ENCODE data around the gene TBL3. TPM values are rescaled to one million over a fixed set of nuclear protein-coding genes. Genes with fewer than 3 reads are reported as not detected.
"Not testable (repeated sequence)": the region's sequence is repeated elsewhere in the genome, so short reads cannot be mapped to it uniquely, and the experiment has no call there.

Gene TBL3
- total RNA-seq, 1 donor = 22.7 TPM

DNA sequence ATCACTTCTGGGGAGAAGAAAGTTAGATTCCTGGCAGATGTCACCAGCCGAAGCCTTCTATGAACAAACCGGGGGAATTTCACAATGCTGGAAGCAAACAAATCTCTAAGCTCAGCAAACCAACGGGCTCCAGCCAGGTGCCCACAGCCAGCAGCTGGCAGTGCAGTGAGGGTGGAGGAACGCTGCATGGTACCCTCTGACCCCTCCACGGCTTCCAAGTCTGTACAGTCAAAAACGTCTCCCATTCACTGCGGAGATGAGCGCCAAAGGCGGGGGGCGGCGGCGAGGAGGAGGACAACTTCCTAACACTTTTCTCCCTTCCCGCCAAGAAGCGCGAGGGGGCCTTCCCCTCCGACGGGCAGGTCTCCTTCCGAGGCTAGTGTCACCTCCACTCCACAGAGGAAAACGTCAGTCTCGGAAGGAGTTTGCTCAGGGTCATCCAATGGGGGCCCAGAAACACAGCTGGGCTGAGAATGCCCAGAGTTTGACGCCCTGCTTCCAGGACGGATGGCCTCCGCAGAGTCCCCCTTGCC is 36.8 kb downstream of the TBL3 start:
- peak; percentile 61 for DNase-seq (ENCODE audit: low read depth)

DNA sequence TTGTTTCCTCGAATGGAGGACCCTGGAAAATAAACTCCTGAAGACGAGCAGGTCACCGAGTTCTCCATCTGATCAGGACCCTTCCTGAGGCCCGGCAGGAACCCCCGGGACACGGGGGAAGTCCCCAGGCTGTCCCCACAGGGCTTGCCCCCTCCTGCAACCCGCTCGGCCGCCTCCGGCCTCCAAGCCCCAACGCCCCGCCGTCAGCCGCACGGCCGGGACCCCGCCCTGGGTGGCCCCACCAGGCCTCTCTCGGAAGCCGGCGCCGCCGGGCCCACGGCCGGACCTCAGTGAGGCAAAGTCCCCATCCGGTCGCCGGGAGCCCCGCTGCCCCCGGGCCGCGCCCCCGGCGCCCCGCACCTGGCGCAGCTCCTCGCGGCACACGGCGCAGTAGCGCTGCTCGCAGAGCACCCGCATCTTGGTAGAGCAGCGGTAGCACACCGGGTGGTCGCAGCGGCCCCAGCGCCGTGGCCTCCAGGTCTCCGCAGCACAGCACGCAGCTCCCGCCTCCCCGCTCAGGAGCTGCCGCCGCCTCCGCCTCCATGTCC is 37.4 kb downstream of the TBL3 start:
- no peak for DNase-seq (ENCODE audit: low read depth)
- peak overlapping the region; percentile 81 for H3K4me3 ChIP-seq (ENCODE audit: low read depth, low read length)
- TF ChIP-seq, protein P1, sequence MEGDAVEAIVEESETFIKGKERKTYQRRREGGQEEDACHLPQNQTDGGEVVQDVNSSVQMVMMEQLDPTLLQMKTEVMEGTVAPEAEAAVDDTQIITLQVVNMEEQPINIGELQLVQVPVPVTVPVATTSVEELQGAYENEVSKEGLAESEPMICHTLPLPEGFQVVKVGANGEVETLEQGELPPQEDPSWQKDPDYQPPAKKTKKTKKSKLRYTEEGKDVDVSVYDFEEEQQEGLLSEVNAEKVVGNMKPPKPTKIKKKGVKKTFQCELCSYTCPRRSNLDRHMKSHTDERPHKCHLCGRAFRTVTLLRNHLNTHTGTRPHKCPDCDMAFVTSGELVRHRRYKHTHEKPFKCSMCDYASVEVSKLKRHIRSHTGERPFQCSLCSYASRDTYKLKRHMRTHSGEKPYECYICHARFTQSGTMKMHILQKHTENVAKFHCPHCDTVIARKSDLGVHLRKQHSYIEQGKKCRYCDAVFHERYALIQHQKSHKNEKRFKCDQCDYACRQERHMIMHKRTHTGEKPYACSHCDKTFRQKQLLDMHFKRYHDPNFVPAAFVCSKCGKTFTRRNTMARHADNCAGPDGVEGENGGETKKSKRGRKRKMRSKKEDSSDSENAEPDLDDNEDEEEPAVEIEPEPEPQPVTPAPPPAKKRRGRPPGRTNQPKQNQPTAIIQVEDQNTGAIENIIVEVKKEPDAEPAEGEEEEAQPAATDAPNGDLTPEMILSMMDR (IDR thresholded peaks at IDR 0.05; ENCODE audit: insufficient read depth, low read length) = no peak

More for the DNA sequence above, 36.8 kb downstream of the TBL3 start:
- TF ChIP-seq, protein P1 (IDR thresholded peaks at IDR 0.05; ENCODE audit: insufficient read depth, low read length) = no peak
- H3K4me3 ChIP-seq (ENCODE audit: low read depth, low read length) = peak overlapping the region; percentile 81

DNA sequence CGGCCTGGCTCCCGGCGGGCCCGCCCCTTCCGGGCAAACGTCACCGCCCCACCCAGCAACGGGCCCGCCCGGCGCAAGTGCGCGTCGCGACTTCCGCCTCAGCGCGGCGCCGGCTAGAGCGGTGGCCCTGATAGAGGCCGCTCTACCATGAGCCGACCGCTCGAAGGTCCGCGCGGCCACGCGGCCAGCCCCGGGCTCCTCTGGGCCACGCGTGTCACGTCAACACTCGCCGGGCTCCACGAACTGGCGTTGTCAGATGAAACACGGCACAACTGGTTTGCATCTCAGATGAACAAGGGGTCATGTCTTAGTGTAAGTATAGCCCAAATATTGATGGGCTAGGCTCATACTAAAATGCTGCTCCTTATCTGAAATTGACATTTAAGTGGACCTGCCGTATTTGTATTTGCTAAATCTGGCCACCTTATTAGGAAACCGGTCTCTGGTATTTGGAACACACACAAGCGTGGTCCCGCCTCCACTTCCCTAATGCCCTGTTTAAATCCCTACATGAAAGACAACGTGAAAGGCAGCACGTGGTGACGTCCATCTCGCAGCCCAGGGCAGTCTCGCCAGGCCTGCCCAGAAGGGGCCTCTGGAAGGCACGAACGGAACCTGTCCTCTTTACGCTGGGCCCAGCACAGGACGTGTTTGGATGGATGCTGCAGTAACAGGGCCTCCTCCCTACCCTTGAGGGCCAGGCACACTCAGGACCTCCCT is 38.1 kb downstream of the TBL3 start, which contains the start of gene ZNF598:
Gene ZNF598, minus strand, starts transcription at position 31 of the 720 bp plus-strand sequence.
- peak within 1 kb of the TSS; percentile 96 for H3K4me3 ChIP-seq (ENCODE audit: low read depth, low read length)
- DNase-seq (ENCODE audit: low read depth) = peak; percentile 78
- TF ChIP-seq, protein P1 (IDR thresholded peaks at IDR 0.05; ENCODE audit: insufficient read depth, low read length) = no peak

DNA sequence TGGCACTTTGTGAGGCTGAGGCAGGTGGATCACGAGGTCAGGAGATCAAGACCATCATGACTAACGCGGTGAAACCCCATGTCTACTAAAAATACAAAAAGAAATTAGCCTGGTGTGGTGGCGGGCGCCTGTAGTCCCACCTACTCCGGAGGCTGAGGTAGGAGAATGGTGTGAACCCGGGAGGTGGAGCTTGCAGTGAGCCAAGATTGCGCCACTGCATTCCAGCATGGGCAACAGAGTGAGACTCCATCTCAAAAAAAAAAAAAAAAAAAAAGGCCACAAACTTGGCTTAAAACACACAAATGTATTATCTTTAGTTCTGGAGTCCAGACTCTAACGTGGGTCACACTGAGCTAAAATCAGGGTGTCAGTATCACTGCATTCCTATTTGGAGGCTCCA is 39.9 kb downstream of the TBL3 start:
- DNase-seq (ENCODE audit: low read depth); H3K4me3 ChIP-seq (ENCODE audit: low read depth, low read length): not testable (repeated sequence)

DNA sequence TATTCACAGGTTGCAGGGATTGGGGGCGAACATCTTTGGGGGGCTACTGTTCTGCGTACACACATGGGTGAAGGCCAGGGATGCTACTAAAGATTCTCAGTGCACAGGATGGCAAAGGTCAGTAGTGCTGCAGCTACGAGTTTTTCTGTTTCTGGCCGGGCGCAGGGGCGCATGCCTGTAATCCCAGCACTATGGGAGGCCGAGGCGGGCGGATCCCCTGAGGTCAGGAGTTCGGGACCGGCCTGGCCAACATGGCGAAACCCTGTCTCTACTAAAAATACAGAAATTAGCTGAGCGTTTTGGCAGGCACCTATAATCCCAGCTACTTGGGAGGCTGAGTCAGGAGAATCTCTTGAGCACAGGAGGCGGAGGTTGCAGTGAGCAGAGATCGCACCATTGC is 41.7 kb downstream of the TBL3 start:
- DNase-seq (ENCODE audit: low read depth) = no peak
- H3K4me3 ChIP-seq (ENCODE audit: low read depth, low read length) = no peak overlapping the region
- TF ChIP-seq, protein P1 (IDR thresholded peaks at IDR 0.05; ENCODE audit: insufficient read depth, low read length) = no peak

DNA sequence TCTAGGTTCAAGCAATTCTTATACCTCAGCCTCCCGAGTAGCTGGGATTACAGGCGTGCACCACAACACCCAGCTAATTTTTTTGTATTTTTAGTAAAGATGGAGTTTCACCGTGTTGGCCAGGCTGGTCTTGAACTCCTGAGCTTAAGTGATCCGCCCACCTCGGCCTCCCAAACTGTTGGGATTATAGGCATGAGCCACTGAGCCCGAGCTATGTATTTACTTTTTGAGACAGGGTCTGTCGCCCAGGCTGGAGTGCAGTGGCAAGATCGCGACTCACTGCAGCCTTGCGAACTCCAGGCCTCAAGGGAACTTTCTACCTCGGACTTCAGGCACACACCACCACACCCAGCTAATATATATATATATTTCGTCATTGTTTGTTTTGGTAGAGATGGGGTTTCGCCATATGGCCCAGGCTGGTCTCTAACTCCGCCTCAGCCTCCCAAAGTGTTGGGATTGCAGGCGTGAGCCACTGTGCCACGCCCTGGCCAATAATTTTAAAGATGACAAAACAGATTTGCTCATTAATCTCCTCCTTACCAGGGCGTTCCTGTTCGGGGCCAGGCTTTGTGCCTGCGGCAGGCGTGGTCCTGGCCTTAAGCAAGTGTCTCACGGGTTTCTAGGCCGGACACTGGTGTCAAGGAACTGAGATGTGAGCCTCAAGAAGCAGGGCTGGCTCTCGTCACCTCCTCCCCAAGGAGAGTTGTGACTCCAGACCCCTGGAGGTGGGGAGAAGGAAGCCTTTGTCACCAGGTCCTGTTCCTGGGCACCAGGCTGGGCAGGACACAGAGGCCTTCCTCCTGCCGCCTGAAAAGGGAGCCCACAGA is 43.5 kb downstream of the TBL3 start:
- no peak overlapping the region for H3K4me3 ChIP-seq (ENCODE audit: low read depth, low read length)
- TF ChIP-seq, protein P1 (IDR thresholded peaks at IDR 0.05; ENCODE audit: insufficient read depth, low read length) = no peak
- peak; percentile 65 for DNase-seq (ENCODE audit: low read depth)

DNA sequence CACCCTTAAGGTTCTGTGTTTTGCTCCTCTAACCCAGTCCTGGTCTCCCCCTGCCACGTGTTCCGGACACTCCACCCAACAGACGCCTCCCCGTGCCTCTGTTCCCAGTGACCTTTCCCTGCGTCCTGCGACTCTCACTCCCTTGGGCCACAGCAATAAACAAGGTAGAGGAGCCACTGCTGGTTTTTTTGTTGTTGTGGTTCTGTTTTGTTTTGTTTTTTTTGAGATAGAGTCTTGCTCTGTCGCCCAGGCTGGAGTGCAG is 44.0 kb downstream of the TBL3 start:
- TF ChIP-seq, protein P1 (IDR thresholded peaks at IDR 0.05; ENCODE audit: insufficient read depth, low read length) = no peak
- no peak overlapping the region for H3K4me3 ChIP-seq (ENCODE audit: low read depth, low read length)
- DNase-seq (ENCODE audit: low read depth) = no peak
